ENCODE measurements around the gene FAM81A.
A peak's percentile ranks its signal among the peaks of the same experiment; 100 is the strongest.
"Not testable (repeated sequence)": the region's sequence is repeated elsewhere in the genome, so short reads cannot be mapped to it uniquely, and the experiment has no call there.

Gene FAM81A

DNA sequence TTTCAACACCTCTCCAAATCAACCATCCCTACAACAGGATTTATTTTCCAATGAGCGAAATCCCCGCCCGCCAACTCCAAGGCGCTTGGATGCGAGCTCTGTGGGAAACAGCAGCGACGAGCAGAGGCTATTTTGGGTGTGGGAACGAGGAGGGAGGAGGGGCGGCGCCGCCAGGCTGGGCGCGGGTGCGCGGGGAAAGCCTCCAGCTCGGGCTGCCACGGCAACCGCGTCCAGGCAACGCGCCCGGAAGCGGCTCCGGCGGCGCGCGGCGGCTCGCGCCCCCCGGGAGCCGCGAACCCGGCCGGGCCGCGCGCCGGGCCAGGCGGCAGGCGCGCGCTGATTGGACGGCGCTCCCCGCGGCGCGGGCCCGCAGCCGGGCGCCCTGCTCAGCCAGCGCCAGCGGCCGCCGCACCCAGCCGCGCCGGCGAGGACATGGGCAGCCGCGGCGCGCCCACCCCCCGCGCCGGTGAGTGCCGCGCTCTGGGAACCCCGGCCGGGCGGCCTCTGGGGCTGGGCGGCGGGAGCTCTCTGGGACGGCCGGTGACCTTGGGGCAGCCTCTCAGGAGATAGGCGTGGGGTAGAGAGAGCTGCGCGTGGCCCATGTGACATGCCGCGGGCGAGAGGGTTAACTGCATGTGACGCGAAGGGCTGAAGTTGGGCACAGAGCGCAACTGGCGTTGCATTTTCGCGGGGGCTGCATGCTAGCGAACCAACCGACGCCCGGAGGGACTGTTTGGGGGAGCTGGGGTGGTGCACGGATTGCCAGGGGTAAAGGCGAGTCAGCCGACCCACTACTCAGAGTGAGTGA lies at the start of gene FAM81A:
TSS of gene FAM81A (plus strand) at position 370 of the 808 bp plus-strand sequence. CDS start 20,441 bp downstream, outside the sequence.
- DNase-seq (ENCODE audit: low read depth in 2 of 2): peak; percentile 8 to 35

DNA sequence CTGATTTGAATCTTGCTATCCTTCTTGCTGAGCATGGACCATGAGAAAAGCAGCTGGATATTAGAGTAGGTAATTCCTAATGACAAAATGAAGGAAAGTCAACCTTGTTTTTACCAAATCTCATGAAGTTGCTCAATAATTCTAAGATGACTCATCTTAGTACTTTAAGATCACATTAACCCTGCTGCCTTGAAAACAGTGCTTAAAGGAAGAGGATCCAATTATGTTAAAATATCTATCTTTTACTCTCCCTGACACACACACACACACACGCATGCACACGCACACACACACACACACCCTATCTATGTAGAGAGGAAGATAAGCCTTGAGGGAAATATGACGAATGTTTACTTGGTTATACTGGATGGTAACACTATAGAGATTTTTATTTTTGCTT lies 49.3 kb upstream of the FAM81A start:
- DNase-seq (ENCODE audit: low read depth in 2 of 2): no peak

DNA sequence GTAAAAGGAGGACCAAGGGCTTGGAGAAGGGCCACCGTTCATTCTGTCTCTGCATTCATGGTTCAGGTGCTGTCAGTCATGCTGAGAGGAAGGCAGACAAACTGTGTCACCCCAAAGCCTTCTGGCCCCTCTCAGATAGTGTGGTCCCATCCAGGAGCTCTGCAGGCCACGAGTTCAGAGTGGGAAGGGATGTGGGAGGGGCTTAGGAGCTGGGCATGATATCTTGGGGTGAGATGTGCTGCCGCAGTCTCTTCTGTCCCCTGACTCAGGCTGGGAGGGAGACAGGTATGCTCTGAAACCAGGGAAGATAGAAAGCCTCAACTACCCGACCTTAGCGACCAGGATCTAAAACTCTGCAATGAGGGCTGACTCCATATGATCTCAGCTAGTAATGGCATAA lies 45.7 kb upstream of the FAM81A start:
- DNase-seq (ENCODE audit: low read depth in 2 of 2): no peak

DNA sequence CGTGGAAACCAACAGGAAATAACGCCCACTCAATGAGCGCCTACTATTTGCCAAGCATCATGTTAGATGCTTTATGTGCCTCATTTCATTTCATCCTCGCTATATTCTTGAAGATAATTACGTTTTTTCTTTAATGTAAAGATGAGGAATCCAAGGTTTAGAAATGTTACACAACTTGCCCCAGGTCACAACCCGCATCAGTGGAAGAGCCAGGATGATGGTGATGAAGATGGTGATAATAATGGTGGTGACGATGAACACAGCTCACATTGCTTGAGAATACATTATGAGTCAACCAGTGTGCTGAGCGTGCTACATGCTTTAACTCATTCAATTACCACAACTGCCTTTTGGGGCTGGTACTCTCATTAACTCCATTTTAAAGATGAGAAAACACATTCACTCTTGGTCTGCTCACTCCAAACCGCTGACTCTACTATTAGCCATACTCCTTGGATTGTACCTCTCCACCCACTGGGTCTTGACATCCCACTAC lies 43.8 kb upstream of the FAM81A start:
- DNase-seq (ENCODE audit: low read depth in 2 of 2): no peak

DNA sequence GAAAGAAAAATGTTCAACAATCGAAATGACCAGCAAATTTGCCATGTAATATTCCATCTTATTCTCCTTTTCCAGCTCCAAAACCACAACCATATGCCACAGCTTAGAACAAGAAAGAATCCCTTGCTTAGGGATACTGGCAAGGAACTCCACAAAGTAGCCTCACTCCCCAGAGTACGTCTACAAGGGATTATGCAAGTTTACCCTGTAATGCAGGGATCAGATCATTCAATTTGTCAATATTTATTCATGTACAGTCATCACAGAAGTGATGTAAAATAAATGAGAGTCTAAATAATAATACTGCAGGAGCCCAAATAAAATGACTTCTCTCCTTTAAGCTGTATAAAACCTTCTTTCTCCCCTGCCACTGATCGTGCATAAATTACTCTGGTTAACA lies 41.8 kb upstream of the FAM81A start:
- no peak for DNase-seq (ENCODE audit: low read depth in 2 of 2)

DNA sequence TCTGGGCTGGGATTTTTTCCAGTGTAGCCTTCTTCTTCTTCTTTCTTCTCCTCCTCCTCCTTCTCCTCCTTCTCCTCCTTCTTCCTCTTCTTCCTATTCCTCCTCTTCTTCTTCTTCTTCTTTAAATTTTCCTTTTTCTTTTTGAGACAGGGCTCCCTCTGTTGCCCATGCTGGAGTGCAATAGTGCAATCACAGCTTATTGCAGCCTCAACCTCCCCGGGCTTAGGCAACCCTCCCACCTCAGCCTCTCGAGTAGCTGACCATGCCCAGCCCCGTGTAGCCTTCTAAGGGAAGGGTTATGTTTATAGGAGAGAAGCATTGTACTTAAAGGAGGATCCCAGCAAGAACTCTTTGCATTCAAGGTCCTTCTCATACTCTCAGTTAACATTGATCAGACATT lies 41.3 kb upstream of the FAM81A start:
- DNase-seq (ENCODE audit: low read depth in 2 of 2): no peak

DNA sequence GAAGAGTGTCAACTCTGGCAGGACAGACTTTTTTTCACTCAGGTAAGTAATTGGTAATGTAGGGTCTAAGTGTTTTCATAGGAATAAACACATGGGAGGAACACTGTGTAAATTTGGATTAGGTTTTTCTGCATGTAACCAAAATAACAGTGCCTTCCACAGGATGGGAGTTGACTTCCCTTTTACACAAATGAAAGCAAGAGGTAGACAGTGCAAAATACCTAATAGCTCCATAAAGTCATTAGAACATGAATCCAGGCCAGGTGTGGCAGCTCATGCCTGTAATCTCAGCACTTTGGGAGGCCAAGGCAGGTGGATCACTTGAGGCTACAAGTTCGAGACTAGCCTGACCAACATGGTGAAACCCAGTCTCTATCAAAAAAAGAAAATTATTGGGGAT lies 39.8 kb upstream of the FAM81A start:
- no peak for DNase-seq (ENCODE audit: low read depth in 2 of 2)

DNA sequence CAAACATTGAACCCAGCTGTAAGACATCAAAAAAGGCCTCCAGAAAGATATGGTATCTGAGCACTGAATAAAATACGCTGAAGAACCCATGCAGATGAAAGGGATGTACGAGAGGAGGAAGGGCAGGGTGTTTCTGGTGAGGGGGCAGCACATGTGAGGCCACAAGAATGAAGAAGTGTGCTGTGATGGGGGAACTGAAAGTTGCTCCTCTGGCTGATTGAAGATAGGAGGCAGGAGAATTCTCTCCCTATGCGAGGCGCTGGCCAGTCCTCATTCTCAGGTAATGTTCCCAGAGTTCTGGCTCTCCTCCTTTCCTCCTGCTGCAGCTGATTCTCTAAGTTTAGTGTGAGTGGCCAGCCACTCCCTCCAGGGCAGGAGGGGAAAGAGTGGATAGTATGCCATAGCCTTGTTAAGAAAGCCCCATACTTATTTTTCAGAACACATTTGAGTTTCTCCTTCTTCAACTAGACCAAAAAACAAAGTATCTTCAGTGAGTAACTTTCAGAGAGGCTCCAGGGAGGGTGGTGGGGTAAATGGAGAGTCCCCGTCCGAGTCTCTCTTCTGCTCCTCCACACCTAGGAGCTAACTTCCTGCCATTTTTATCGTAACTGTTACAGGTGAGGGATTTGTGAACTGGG lies 38.4 kb upstream of the FAM81A start:
- DNase-seq (ENCODE audit: low read depth in 2 of 2): no peak

DNA sequence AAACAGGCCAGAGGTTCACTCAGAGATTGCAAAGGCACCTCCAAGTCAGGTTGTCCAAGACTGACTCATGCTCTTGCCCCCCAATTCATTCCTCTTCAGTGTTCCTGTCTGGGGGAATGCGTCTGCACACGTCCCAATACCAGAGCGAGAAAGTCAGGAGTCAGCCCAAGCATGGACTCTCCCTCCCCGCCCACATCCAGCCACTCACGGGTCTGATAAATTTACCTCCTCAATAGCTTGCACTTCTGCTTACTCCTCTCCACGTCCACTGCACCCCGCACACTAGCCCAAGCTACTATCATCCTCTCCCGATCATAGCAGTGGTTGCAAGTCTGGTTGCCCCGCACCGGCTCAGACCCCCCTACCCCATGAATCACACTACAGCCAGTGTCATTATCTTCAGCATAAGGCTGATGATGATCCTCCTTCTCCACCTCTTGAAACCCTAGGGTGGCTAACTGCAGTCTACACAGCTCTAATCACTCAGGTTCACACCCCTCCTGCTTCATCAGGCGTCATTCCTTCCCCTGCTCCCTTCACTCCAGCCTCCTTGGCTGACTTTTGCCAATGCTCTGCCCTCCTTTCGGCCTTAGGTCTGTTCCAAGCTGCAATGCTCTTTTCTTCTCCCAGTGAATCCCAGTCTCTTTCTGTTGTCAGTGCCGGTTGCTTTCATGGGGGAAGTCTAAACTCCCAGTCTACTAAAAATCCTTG lies 37.7 kb upstream of the FAM81A start:
- no peak for DNase-seq (ENCODE audit: low read depth in 2 of 2)

DNA sequence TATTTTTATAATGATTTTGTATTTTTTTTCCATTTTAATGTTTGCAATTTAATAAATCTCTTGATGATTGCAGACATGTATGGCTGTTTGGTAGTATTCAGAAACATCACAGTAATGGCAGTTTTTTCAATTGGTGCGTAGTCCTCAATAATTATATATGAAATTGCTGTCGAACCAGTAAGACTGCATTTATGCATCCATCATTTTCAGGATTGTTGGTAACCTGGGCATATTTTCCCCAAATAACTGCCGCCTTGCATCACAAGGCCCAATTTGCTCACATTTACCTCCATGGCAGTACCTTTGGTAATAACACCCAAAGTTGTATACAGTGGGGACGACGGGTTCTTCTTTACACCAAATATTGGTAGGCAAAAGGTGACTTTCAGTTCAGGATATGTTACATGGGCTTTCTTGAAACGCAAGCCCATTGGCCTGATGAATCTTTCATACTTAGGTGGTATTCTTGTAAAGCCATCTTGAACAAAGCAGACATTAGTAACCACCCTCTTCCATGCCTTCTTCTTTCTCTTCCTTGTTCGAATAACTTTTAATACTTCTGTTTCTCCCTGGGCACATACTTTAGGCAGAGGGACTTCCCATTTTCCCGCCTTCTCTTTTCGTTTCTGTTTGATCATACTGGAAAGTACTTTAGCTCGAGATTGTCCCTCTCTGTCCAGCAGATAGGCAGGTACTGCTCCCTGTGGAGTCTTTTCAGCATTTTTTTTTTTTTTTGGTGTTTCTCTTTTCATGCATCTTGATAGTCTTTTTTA lies 36.7 kb upstream of the FAM81A start:
- DNase-seq (ENCODE audit: low read depth in 2 of 2): not testable (repeated sequence)

DNA sequence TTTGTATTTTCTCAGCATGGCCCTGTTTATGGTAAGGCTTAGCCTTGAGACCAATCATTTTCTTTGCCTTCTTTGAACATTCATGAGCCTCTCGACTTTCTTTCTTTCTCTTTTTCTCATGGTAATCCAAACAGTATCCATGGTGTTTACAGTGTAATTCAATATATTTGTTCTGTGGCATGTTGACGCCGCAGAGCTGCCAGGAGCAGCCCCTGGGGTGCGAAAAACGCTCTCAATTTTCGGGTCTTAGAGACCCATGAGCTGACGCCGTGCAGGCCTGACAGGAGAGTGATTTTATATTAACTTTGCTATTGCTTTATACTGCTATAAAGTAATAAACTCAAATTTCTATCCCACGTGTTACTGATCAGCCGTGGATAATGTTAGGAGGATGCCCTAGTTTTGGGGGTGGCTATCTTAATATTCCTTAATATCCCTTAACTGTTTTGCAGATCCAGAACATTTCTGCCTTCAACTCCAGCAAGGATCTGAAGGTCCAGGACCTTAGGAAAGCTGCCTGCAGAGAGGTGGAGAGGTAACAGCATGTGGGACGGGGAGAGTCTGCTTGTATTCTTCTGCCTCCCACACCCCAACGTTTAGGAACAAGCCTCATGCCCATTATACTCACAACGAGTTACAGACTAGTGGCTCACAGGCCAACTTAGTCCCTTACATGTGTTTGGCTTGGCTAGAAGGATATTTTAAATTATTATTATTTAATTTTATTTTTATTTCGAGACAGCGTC lies 36.0 kb upstream of the FAM81A start:
- no peak for DNase-seq (ENCODE audit: low read depth in 2 of 2)

DNA sequence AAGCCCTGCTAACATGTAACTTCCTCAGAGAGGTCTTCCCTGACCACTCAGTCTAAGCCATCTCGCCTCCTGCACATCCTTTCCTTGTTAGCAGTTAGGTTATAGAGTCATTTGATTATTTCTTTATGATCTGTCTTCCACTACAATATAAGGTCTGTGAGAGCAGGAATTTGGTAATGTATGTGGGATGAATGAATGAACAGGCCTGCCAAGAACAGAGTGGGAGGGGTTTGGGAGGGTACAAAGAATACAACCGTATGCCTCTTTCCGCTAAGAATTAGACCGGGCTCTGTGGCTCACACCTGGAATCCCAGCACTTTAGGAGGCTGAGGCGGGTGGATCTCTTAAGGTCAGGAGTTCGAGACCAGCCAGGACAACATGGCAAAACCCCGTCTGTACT lies 32.9 kb upstream of the FAM81A start:
- DNase-seq (ENCODE audit: low read depth in 2 of 2): no peak

DNA sequence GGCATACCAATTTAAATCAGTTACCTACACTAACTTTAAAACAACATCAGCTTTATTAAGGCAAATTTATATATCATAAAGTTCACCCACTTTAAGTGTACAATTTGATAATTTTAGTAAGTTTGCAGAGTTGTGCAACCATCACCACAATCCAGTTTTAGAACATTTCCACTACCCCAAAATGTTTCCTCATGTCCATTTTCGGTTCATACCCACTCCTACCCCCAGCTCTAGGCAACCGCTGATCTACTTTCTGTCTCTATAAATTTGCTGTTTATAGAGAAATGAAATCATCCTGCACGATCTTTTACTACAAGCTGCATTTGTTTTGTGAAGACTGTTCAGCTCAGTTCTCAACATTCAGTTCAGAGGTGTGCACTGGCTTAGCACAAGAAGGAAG lies 31.5 kb upstream of the FAM81A start:
- DNase-seq (ENCODE audit: low read depth in 2 of 2): no peak

DNA sequence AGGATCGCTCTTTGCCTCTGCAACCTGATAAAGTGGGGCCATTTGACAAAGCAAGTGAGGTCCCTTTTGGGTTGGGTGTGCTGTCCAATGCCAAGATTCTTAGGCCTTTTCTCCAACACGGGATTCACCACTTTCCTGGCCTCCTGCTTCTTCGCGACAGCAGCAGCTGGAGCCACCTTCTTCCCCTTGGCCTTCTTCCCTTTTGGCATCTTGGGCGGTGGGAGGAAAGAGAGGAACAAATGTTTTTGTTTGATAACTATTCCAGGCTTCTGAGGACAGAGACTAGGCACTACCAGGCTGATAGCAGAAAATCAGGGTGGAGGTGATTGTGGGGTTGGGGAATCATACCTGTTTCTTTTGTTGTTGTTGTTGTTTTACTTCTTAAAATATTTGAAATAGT lies 30.0 kb upstream of the FAM81A start:
- DNase-seq (ENCODE audit: low read depth in 2 of 2): no peak

DNA sequence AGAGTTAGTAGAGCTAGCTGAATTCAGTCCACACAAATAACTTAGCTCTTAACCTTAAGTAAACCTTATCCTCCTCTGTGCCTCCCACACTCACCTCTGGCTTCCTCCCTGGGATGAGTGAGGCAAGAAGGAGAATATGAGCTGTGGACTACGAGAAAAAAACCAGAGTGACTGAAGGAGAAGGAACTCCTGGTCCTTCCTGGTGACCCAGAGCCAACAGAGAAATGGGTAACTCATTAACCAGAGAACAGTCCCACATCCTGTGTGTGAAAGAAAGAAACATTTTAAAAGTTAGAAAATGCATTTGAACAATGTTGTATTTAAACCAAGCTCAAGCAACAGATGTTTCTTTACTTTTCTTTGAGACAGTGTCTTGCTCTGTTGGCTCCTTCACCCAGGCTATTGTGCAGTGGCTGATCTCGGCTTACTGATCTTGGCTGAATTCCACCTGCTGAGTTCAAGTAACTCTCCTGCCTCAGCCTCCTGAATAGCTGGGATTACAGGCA lies 27.5 kb upstream of the FAM81A start:
- DNase-seq (ENCODE audit: low read depth in 2 of 2): no peak

DNA sequence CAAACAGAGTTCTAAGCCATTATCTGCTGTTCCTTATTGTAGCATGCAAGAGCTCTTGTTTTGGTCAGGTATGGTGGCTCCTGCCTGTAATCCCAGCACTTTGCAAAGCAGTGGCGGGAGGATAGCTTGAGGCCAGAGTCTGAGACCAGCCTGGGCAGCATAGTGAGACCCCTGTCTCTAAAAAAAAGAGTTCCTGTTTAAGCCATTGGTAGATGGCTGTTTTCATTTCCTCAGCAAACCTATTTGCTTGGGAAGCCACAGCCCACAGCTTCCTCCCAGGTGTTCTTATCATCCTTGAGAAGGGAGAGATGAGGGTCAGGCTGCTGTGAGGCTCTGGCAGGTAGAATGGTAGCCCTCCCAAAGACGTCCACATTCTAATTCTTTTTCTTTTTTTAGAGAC lies 24.4 kb upstream of the FAM81A start:
- no peak for DNase-seq (ENCODE audit: low read depth in 2 of 2)

DNA sequence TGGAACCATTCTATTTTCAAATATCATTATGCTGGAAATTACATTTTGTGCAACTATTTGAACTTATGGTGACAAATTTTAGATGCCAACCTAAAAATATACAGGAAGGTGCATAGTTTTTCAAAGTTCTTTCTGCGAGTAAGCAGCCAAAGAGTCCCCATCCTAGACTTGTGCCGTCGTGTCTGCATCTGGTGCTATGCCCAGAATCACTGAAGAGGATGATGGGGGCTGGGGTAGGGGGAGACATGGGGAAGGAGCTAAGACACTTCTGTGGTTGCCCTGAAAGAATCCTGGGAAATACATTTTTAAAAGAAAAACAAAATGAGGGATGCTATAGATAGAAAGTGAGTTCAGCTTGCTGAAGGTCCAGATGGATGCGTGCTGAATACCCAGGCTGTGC lies 21.2 kb upstream of the FAM81A start:
- no peak for DNase-seq (ENCODE audit: low read depth in 2 of 2)

DNA sequence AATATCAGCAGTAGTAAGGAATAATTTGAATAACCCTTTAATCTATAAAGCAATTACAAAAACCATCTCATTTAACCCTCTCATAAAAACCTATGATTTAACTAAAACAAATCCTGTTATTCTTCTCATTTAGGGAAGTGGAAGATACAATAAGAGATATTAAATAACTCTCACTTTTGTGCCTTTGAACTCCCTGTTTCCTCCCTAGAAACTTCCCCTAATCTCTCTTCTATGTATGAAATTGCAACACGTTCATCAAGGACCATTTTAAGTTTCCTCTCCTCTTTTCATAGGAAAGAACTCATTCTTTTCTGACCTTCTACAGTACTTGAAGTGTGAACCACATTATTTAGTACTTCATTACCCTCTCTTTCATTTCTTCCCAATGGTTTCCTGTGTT lies 18.8 kb upstream of the FAM81A start:
- DNase-seq (ENCODE audit: low read depth in 2 of 2): no peak

DNA sequence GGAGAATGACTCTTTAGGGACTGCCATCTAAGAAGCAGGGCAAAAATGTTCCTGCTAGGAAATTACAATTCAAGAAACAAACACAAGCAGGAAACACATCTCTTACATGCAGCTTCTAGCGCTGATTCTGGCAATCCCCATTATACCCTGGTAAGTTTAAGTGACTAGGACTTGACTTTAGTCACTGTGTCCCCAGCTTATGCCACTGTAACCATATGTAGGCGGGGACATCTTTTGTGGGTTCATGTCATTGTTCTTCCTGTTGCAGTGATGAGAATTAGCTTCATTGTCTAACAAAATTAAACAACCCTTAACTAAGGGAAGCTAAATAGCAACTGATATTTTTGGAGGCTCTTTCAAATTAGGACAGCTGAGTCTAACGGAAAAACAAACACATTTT lies 17.9 kb upstream of the FAM81A start:
- DNase-seq (ENCODE audit: low read depth in 2 of 2): no peak

DNA sequence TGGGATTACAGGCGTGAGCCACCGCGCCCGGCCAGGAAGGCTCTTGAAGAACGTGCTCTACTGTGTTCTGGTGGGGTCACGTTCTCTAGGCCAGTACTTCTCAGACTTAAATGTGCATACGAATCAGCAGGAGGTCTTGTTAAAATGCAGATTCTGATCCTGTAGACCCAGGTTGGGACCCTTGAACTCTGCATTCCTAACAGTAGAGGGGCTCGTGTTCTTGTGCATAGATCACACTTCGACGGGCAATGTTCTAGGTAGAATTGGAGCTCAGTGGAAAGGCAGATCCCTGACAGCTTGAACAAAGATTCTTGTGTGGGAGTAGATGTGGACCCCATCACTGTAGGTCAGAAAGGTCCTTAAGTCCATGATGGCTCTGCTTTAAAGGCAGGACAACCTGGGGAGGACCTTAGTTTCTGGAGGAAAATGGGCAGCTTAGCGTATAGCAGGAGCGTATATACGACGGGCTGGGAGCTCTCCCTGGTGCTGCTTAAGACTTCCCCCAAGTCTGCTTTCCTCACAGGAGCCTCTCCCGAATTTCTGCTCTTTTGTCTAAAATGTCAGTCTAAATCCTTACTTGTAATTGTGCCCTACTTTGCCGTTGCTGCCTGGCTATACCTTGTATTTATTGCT lies 16.9 kb upstream of the FAM81A start:
- no peak for DNase-seq (ENCODE audit: low read depth in 2 of 2)

DNA sequence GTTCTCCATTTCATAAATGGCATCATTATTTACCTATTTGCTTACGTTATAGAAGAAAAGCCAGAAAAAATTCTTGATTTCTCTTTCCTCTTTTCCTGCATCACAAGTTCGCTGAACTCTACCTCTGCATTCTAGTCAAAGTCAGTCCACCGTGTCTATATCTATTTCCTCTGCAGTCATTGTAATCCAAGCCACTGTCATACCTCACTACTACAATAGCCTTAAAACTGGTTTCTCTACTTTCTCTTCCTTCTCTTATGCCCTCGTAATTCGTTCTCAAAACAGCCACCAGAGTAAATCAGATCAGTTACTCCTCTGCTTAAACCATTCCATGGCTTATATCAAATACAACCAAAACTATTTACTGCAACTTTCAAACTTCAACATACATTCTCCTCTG lies 13.4 kb upstream of the FAM81A start:
- DNase-seq (ENCODE audit: low read depth in 2 of 2): no peak
